Osteocyte (in vitro differentiated cells): ENCODE data around the gene RPTOR. TPM values are rescaled to one million over a fixed set of nuclear protein-coding genes. Genes with fewer than 3 reads are reported as not detected.

Source experiments
- DNase-seq: peaks from one replicate; pipeline ENCODE4 v3.0.0; 2021; ENCODE audit warnings: mixed read lengths; ENCODE audit not compliant: unreplicated experiment; ENCODE audit errors: extremely low spot score
- H3K27ac Mint-ChIP-seq: one replicate; pipeline ENCODE4 v1.8.0; 2021; ENCODE audit warnings: mild to moderate bottlenecking, mixed read lengths; ENCODE audit not compliant: unreplicated experiment
- H3K27me3 Mint-ChIP-seq: one replicate; pipeline ENCODE4 v1.8.0; 2021; ENCODE audit warnings: mixed read lengths; ENCODE audit not compliant: unreplicated experiment
- H3K36me3 Mint-ChIP-seq: one replicate; pipeline ENCODE4 v1.8.0; 2021; ENCODE audit warnings: mixed read lengths; ENCODE audit not compliant: unreplicated experiment
- H3K4me1 Mint-ChIP-seq: one replicate; pipeline ENCODE4 v1.8.0; 2021; ENCODE audit warnings: mixed read lengths; ENCODE audit not compliant: unreplicated experiment
- H3K4me3 Mint-ChIP-seq: one replicate; pipeline ENCODE4 v1.8.0; 2021; ENCODE audit warnings: mild to moderate bottlenecking, moderate library complexity, mixed read lengths; ENCODE audit not compliant: unreplicated experiment
- H3K9me3 Mint-ChIP-seq: one replicate; pipeline ENCODE4 v1.8.0; 2021; ENCODE audit warnings: mixed read lengths; ENCODE audit not compliant: unreplicated experiment
- total RNA-seq: library from RNA; stranded (reverse); gene quantifications from 2 replicates; pipeline ENCODE4 v1.2.1, GENCODE V29; 2021
- TF ChIP-seq, protein P1 (sequence below): fragments of 200-600 bp; sonication (generic); IDR thresholded peaks from 2 replicates; pipeline ENCODE4 v1.5.0; 2021; ENCODE audit warnings: antibody characterized with exemption, mild to moderate bottlenecking, moderate library complexity

The RPTOR gene
- total RNA-seq, 1 donor from 2014 or later: 36.0 TPM

GRCh38 chr17:80824549-80825470, 280.2 kb downstream of the RPTOR start:
- no peaks in the 10 kb centered on the region for H3K9me3 Mint-ChIP-seq
- TF ChIP-seq, protein P1, sequence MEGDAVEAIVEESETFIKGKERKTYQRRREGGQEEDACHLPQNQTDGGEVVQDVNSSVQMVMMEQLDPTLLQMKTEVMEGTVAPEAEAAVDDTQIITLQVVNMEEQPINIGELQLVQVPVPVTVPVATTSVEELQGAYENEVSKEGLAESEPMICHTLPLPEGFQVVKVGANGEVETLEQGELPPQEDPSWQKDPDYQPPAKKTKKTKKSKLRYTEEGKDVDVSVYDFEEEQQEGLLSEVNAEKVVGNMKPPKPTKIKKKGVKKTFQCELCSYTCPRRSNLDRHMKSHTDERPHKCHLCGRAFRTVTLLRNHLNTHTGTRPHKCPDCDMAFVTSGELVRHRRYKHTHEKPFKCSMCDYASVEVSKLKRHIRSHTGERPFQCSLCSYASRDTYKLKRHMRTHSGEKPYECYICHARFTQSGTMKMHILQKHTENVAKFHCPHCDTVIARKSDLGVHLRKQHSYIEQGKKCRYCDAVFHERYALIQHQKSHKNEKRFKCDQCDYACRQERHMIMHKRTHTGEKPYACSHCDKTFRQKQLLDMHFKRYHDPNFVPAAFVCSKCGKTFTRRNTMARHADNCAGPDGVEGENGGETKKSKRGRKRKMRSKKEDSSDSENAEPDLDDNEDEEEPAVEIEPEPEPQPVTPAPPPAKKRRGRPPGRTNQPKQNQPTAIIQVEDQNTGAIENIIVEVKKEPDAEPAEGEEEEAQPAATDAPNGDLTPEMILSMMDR: no peak
- no peak overlapping the region for H3K27ac Mint-ChIP-seq
- no peak for DNase-seq
- peaks cover 10% of the 10 kb centered on the region for H3K36me3 Mint-ChIP-seq
- peaks cover 21% of the 10 kb centered on the region for H3K4me1 Mint-ChIP-seq
- H3K27me3 Mint-ChIP-seq: no peaks in the 10 kb centered on the region
- no peak overlapping the region for H3K4me3 Mint-ChIP-seq

GRCh38 chr17:80825471-80826345, 281.1 kb downstream of the RPTOR start:
- DNase-seq: no peak

DNA sequence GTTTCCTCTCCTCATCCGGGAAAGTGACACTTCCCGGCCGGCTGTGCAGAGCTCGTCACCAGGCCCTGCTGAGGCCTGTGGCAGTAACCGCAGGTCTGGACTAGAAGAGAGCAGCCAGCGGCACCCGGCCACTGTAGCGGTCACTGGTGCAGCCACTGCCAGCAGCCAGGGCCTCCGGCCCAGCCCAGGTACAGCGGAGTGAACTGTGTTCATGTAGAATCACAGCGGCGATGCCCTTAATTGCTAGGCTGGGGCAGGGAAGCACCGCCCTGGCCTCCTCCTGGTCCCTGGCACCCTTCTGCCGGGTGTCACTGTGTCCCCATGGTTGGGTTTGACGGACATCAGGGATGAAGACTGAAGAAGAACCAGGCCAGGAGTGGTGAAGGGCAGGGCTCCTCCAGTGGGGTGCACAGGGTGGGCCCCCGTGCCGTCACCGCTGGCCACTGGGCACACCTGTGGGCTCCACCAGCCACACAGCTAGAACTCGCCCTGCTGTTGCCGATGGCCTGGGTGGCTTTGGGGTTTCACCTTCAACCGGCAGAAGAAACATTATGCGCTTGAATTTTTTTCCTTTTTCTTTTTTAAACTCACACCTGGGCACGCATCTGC, 281.8 kb downstream of the RPTOR start:
- Mint-ChIP-seq H3K36me3 (peaks cover 10% of the 10 kb centered on the region), H3K27me3 (no peaks in the 10 kb centered on the region), H3K4me1 (peaks cover 18% of the 10 kb centered on the region), H3K27ac (peak overlapping the region; percentile 83), H3K4me3 (no peak overlapping the region), H3K9me3 (no peaks in the 10 kb centered on the region)
- TF ChIP-seq, protein P1: no peak
- no peak for DNase-seq

More at GRCh38 chr17:80825471-80826345, 281.1 kb downstream of the RPTOR start:
- Mint-ChIP-seq H3K9me3 (no peaks in the 10 kb centered on the region), H3K4me1 (peaks cover 18% of the 10 kb centered on the region), H3K36me3 (peaks cover 10% of the 10 kb centered on the region), H3K27ac (no peak overlapping the region), H3K4me3 (no peak overlapping the region), H3K27me3 (no peaks in the 10 kb centered on the region)
- TF ChIP-seq, protein P1: no peak

GRCh38 chr17:80826955-80827645, 282.5 kb downstream of the RPTOR start:
- peak; percentile 90 for DNase-seq
- no peak overlapping the region for H3K4me3 Mint-ChIP-seq

More at GRCh38 chr17:80826955-80827645, 282.5 kb downstream of the RPTOR start:
- H3K9me3 Mint-ChIP-seq: no peaks in the 10 kb centered on the region
- TF ChIP-seq, protein P1: peak; percentile 33
- no peaks in the 10 kb centered on the region for H3K27me3 Mint-ChIP-seq
- peaks cover 10% of the 10 kb centered on the region for H3K36me3 Mint-ChIP-seq
- peak overlapping the region; percentile 83 for H3K27ac Mint-ChIP-seq
- peaks cover 23% of the 10 kb centered on the region for H3K4me1 Mint-ChIP-seq
